Common myeloid progenitor, CD34-positive (primary cell): ENCODE measurements around the gene FAF1.
A peak's percentile ranks its signal among the peaks of the same experiment; 100 is the strongest.

ENCODE experiments used
- CTCF ChIA-PET: fragments of 350-600 bp; sonication (Branson Sonifier 250); formaldehyde crosslinking; loops from one replicate; lab custom pipeline; 2021; ENCODE audit warnings: antibody characterized with exemption; lab: Charles Lee
- POLR2A ChIA-PET: fragments of 350-600 bp; sonication (Branson Sonifier 250); formaldehyde crosslinking; loops from one replicate; lab custom pipeline; 2021; ENCODE audit warnings: antibody characterized with exemption; lab: Charles Lee
- DNase-seq, 3 donors: peaks; one replicate each; pipeline versions ENCODE4 v3.0.0 to v3.0.0-alpha.2; 2013
- H3K27ac ChIP-seq, 2 experiments: 1 replicate in 1 of 2; 2 replicates in 1 of 2; pipeline ENCODE4 v1.7.0; 2013; ENCODE audit warnings: inconsistent platforms in 2 of 2, low read length in 2 of 2, mild to moderate bottlenecking in 2 of 2, low read depth in 1 of 2, moderate library complexity in 1 of 2; ENCODE audit not compliant: severe bottlenecking in 2 of 2, insufficient read depth in 1 of 2, poor library complexity in 1 of 2
- H3K27me3 ChIP-seq, 5 experiments: replicated peaks in 2 of 5; 1 replicate in 3 of 5; 2 replicates in 2 of 5; pipeline versions ENCODE4 v1.6.1 to v1.7.0; 2013; ENCODE audit warnings: low read length in 4 of 5, mild to moderate bottlenecking in 2 of 5, moderate library complexity in 2 of 5, inconsistent platforms in 1 of 5; ENCODE audit not compliant: insufficient read depth in 5 of 5, control insufficient read depth in 4 of 5
- H3K36me3 ChIP-seq, 4 experiments: 1 replicate in 2 of 4; 2 replicates in 2 of 4; pipeline versions ENCODE4 v1.6.1 to v1.7.0; 2013; ENCODE audit warnings: low read length in 3 of 4, control low read depth in 1 of 4, mild to moderate bottlenecking in 1 of 4; ENCODE audit not compliant: control insufficient read depth in 4 of 4, insufficient read depth in 4 of 4
- H3K4me1 ChIP-seq, 4 experiments: 1 replicate in 3 of 4; 2 replicates in 1 of 4; pipeline versions ENCODE4 v1.6.1 to v1.7.1; 2013; ENCODE audit warnings: low read length in 3 of 4, mild to moderate bottlenecking in 3 of 4, control low read depth in 1 of 4, inconsistent platforms in 1 of 4, moderate library complexity in 1 of 4; ENCODE audit not compliant: control insufficient read depth in 4 of 4, insufficient read depth in 4 of 4; ENCODE audit errors: control extremely low read depth in 1 of 4
- H3K4me3 ChIP-seq, 7 experiments: 1 replicate in 4 of 7; 2 replicates in 3 of 7; pipeline versions ENCODE4 v1.5.1 to v1.7.0; 2013; ENCODE audit warnings: mild to moderate bottlenecking in 7 of 7, low read length in 6 of 7, moderate library complexity in 6 of 7, inconsistent platforms in 2 of 7, low read depth in 2 of 7, control low read depth in 1 of 7; ENCODE audit not compliant: insufficient read depth in 4 of 7, control insufficient read depth in 1 of 7; ENCODE audit errors: extremely low read depth in 1 of 7
- H3K9me3 ChIP-seq, 5 experiments: 1 replicate in 4 of 5; 2 replicates in 1 of 5; pipeline versions ENCODE4 v1.6.1 to v1.7.1; 2013; ENCODE audit warnings: low read length in 4 of 5, mild to moderate bottlenecking in 2 of 5, inconsistent platforms in 1 of 5, low read depth in 1 of 5, moderate library complexity in 1 of 5; ENCODE audit not compliant: control insufficient read depth in 4 of 5, insufficient read depth in 2 of 5; ENCODE audit errors: control extremely low read depth in 1 of 5
- WGBS: methylation state at CpG from one replicate; pipeline ENCODE4 v1.1.5; 2013; ENCODE audit not compliant: insufficient coverage; 5-methylcytosine and 5-hydroxymethylcytosine counted together

The FAF1 gene

GRCh38 chr1:50978852-50979781, 19.1 kb upstream of the FAF1 start:
- peak in 2 of 3 donors; percentile 36 to 47 for DNase-seq
- H3K4me3 ChIP-seq: peak overlapping the region in 2 of 7 experiments; percentile 82 to 85
- no peaks in the 10 kb centered on the region for H3K9me3 ChIP-seq
- ChIA-PET CTCF (interaction anchor here (2.3 kb wide), 1 partner anchor 10 kb away, joined by 14 read pairs; the partner anchor contains the start of gene CDKN2C), POLR2A (interaction anchor here (1.1 kb wide), 1 partner anchor 9 kb away, joined by 3 read pairs; the partner anchor contains the start of gene CDKN2C)
- H3K4me1 ChIP-seq: peaks cover 2 to 25% (median 24%) of the 10 kb centered on the region in 4 experiments
- peaks cover 0 to under 1% (median 0%) of the 10 kb centered on the region in 4 experiments for H3K36me3 ChIP-seq
- H3K27me3 ChIP-seq: peaks cover 21 to 82% (median 51%) of the 10 kb centered on the region in 5 experiments
- 17% methylated on average over 3 of the region's 10 CpGs for WGBS
- peak overlapping the region in 1 of 2 experiments; percentile 74 for H3K27ac ChIP-seq

DNA sequence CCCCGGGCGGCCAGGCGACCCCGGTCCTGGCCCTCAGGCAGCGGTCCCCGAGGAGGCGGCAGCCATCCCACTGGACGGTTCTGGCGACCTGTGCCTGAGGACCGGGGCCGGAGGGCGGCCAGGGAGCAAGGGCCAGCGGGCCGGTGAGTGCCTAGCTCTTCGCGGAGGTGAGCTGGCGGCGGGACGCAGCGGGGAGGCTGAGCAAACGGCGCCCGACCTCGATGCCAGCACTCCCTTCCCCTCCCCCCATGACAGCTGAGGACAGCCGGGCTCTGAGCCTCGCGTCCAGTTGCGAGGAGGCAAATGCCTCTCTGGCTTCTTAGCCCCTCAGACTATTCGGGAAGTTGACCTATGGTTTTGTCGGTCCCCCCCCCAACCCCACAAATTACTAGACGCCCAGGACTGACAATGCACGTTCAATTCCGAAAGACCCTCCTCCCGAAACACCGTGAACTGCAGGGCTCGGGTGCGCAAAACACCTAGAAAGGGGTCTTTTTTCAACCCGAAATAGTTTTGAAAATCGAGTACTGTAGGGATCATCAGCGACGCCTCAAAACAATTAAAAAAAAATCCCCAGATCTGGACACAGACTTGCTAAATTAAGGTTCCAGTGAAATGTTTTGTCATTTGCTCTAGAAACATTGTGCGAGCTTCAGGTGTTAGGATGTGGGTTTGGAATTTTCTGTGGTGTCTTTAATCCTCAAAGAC, 18.2 kb upstream of the FAF1 start:
- peak in 1 of 3 donors; percentile 46 for DNase-seq
- 6% methylated on average over 28 of the region's 42 CpGs for WGBS
- Histone ChIP-seq H3K27ac (peak overlapping the region in 1 of 2 experiments; percentile 74), H3K36me3 (peaks cover 0 to 5% (median 1%) of the 10 kb centered on the region in 4 experiments), H3K4me1 (peaks cover 2 to 25% (median 24%) of the 10 kb centered on the region in 4 experiments), H3K9me3 (no peaks in the 10 kb centered on the region), H3K4me3 (peak overlapping the region in 6 of 7 experiments; percentile 57 to 85 (median 67)), H3K27me3 (peaks cover 16 to 76% (median 45%) of the 10 kb centered on the region in 5 experiments)
- ChIA-PET POLR2A (interaction anchor here (1.1 kb wide), 1 partner anchor 8 kb away, joined by 3 read pairs; the partner anchor contains the start of gene CDKN2C), CTCF (interaction anchor here (0.6 to 2.3 kb wide), 2 partner anchors 10 to 531 kb away, joined by 3 to 14 read pairs; partner anchors contain the start of gene CDKN2C)

- Histone ChIP-seq H3K4me1 (peaks cover 2 to 27% (median 25%) of the 10 kb centered on the region in 4 experiments), H3K4me3 (peak overlapping the region; percentile 52 to 85 (median 62)), H3K9me3 (no peaks in the 10 kb centered on the region), H3K36me3 (peaks cover 0 to 5% (median 1%) of the 10 kb centered on the region in 4 experiments), H3K27ac (peak overlapping the region in 1 of 2 experiments; percentile 74), H3K27me3 (peaks cover 13 to 70% (median 40%) of the 10 kb centered on the region in 5 experiments)
- peak in 1 of 3 donors; percentile 45 for DNase-seq
- WGBS: 0% methylated on average over 42 of the region's 63 CpGs
- CTCF ChIA-PET: interaction anchor here (0.6 to 2.3 kb wide), 3 partner anchors 9 to 530 kb away, joined by 3 to 14 read pairs (median 3); partner anchors contain the start of genes CDKN2C and FAF1
- POLR2A ChIA-PET: interaction anchor here (1.4 kb wide), 1 partner anchor 9 kb away, joined by 7 read pairs; no protein-coding TSS in a partner anchor
Observed at GRCh38 chr1:50977575-50978143, 17.6 kb upstream of the FAF1 start.

DNA sequence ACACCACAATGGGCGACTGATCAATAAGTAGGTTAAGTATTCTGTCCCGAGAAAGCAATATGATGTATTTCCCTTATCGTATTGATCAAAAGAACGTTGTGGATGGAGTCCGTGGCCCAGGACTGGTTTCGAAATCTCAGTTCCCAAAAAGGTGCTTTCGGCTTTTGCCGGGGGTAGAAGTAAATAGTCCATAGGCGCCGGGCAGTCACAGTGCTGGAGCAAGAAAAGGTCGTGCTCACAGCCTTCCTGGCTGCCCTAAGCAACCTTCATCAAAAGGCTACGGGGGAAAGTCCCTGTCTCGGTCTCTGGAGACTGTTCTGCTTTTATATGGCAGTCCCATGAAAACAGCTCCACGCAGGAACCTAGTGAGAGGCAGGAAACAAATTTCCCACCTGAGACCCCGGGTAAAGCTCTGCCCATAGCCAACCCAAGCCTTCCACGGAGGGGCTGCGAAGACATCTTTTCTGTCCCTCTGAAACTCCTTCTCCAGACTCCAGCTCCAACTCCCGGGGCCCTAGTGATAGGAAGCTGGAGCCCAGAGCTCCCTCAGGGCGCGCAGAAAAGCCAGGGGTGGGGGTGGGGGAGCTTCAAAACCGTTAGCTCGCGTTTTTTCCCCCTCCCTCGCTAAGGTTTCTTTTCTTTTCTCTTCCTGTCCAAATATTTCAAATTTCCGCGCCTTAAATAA, 17.0 kb upstream of the FAF1 start:
- WGBS: 3% methylated on average over 22 of the region's 26 CpGs
- POLR2A ChIA-PET: interaction anchor here (0.8 to 1.4 kb wide), 2 partner anchors 9 to 10 kb away, joined by 7 read pairs; no protein-coding TSS in a partner anchor
- DNase-seq: peak in 2 of 3 donors; percentile 62 to 71
- H3K27me3 ChIP-seq: peaks cover 13 to 64% (median 35%) of the 10 kb centered on the region in 5 experiments
- peak overlapping the region in 1 of 2 experiments; percentile 74 for H3K27ac ChIP-seq
- peak overlapping the region; percentile 52 to 85 (median 62) for H3K4me3 ChIP-seq
- CTCF ChIA-PET: interaction anchor here (0.9 to 2.3 kb wide), 2 partner anchors 8 to 16 kb away, joined by 3 to 14 read pairs; partner anchors contain the start of genes CDKN2C and FAF1
- H3K9me3 ChIP-seq: no peaks in the 10 kb centered on the region
- peaks cover 0 to 5% (median 1%) of the 10 kb centered on the region in 4 experiments for H3K36me3 ChIP-seq
- peaks cover 2 to 30% (median 25%) of the 10 kb centered on the region in 4 experiments for H3K4me1 ChIP-seq

- peaks cover 0 to 5% (median 1%) of the 10 kb centered on the region in 4 experiments for H3K36me3 ChIP-seq
- ChIA-PET POLR2A (interaction anchor here (0.8 to 1.4 kb wide), 2 partner anchors 8 to 11 kb away, joined by 7 read pairs; no protein-coding TSS in a partner anchor), CTCF (no interaction called here)
- H3K27me3 ChIP-seq: peaks cover 11 to 56% (median 35%) of the 10 kb centered on the region in 5 experiments
- peak overlapping the region in 1 of 2 experiments; percentile 74 for H3K27ac ChIP-seq
- DNase-seq: no peak
- peaks cover 4 to 36% (median 27%) of the 10 kb centered on the region in 4 experiments for H3K4me1 ChIP-seq
- H3K4me3 ChIP-seq: peak overlapping the region in 5 of 7 experiments; percentile 57 to 85 (median 72)
- H3K9me3 ChIP-seq: no peaks in the 10 kb centered on the region
- WGBS: 27% methylated on average over 12 of the region's 19 CpGs
Observed at GRCh38 chr1:50976111-50976889, 16.2 kb upstream of the FAF1 start.
